Pancreas (tissue), 10 donors: ENCODE results near the gene GDF10. TPM values are rescaled to one million over a fixed set of nuclear protein-coding genes. Genes with fewer than 3 reads are reported as not detected.

ENCODE experiments used
- ATAC-seq, 4 donors: fragments of 200-7000 bp; cut with Tn5 transposase; one replicate each; pipeline versions ENCODE4 v1.8.0 to v1.9.1; 2020; ENCODE audit warnings: mild to moderate bottlenecking in 4 of 4, moderate library complexity in 4 of 4
- DNase-seq, 6 donors: peaks; one replicate each; pipeline ENCODE4 v3.0.0-alpha.2; 2020
- FAIRE-seq: peaks from 2 replicates; lab custom pipeline; 2012; peaks lifted over from hg19 to GRCh38; lab: Jason Lieb, UNC
- H3K27ac ChIP-seq, 4 donors: fragments of 200-600 bp; sonication (generic); 1 replicate in 3 of 4; 2 replicates in 1 of 4; pipeline versions ENCODE4 v1.5.0 to v1.8.0; 2020
- H3K27me3 ChIP-seq, 4 donors: fragments of 200-600 bp; one replicate each; pipeline ENCODE4 v1.8.0; 2021
- H3K36me3 ChIP-seq, 3 donors: fragments of 200-600 bp; sonication (generic) in 1 of 3; one replicate each; pipeline versions ENCODE4 v1.5.0 to v1.8.0; 2020 to 2021
- H3K4me1 ChIP-seq, 3 donors: fragments of 200-600 bp; one replicate each; pipeline ENCODE4 v1.8.0; 2021
- H3K4me3 ChIP-seq, 4 donors: fragments of 200-600 bp; sonication (generic) in 2 of 4; one replicate each; pipeline versions ENCODE4 v1.5.0 to v1.8.0; 2020 to 2021
- H3K9me3 ChIP-seq, 4 donors: fragments of 200-600 bp; one replicate each; pipeline ENCODE4 v1.8.0; 2021
- WGBS, 2 donors: extraction: QIAGEN DNeasy Blood & Tissue Kit; methylation state at CpG; one replicate each; pipeline ENCODE4 v1.1.7; 2013; 5-methylcytosine and 5-hydroxymethylcytosine counted together
- intact Hi-C, 3 donors: fragments of 100-400 bp; cut with DNase I; formaldehyde crosslinking; loops; one replicate each; pipeline versions ENCODE4 v1.11.1 to v1.14.2; 2022
- polyA plus RNA-seq, 2 donors: library from polyadenylated mRNA; stranded (reverse); fragments of 200-250 nt; gene quantifications; one replicate each; pipeline ENCODE4 v1.2.3, GENCODE V29; 2013
- total RNA-seq, 6 donors: library from RNA; stranded (reverse); fragmentation: NEBNext Ultra II Directional in 4 of 6; extraction: Animal tissue kit (Norgen Biotek cat#: 25700) in 4 of 6; gene quantifications; one replicate each; pipeline versions ENCODE4 v1.2.1 to v1.2.4, GENCODE V29; 2021 to 2023
- TF ChIP-seq, protein P1 (sequence below), 4 donors: fragments of 200-600 bp; sonication (generic) in 3 of 4; IDR thresholded peaks; one replicate each; pipeline versions ENCODE4 v1.5.0 to v1.8.0; 2021; ENCODE audit warnings: antibody characterized with exemption in 4 of 4
- donor health status: healthy with polysubstance abuse.
- donor health status: DM: no; HTN: no; CAD: no; lungs with moderate emphysema.
- donor health status: DM: no; HTN: no; CAD: no.
- donor health status: control.
- donor health status: control.
- donor health status: Bipolar disorder and iron deficiency.
- donor health status: DM: yes; HTN: yes; CAD: no.
- donor health status: DM: no; HTN: no; CAD: no.
- donor health status: DM: no; HTN: no; CAD: no.
- donor health status: DM: yes; HTN: yes; CAD: no.

GDF10 gene
- total and polyA plus RNA-seq, 8 donors = 2.0 to 13.7 (median 8.8) TPM

- DNase-seq (no peak), FAIRE-seq (no peak), ATAC-seq (no peak)
- Histone ChIP-seq H3K4me1 (no peaks in the 10 kb centered on the region), H3K4me3 (no peak overlapping the region), H3K36me3 (no peaks in the 10 kb centered on the region), H3K9me3 (no peaks in the 10 kb centered on the region), H3K27me3 (no peaks in the 10 kb centered on the region), H3K27ac (no peak overlapping the region)
- TF ChIP-seq, protein P1, sequence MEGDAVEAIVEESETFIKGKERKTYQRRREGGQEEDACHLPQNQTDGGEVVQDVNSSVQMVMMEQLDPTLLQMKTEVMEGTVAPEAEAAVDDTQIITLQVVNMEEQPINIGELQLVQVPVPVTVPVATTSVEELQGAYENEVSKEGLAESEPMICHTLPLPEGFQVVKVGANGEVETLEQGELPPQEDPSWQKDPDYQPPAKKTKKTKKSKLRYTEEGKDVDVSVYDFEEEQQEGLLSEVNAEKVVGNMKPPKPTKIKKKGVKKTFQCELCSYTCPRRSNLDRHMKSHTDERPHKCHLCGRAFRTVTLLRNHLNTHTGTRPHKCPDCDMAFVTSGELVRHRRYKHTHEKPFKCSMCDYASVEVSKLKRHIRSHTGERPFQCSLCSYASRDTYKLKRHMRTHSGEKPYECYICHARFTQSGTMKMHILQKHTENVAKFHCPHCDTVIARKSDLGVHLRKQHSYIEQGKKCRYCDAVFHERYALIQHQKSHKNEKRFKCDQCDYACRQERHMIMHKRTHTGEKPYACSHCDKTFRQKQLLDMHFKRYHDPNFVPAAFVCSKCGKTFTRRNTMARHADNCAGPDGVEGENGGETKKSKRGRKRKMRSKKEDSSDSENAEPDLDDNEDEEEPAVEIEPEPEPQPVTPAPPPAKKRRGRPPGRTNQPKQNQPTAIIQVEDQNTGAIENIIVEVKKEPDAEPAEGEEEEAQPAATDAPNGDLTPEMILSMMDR (IDR thresholded peaks at IDR 0.05) = no peak
- WGBS, 2 donors = 63 to 68% methylated on average over 5 to 7 of the region's 7 CpGs
- intact Hi-C loops = no loop called here
These were observed 22.4 kb upstream of the GDF10 start for GRCh38 chr10:47277352-47278151.

- ATAC-seq (no peak), DNase-seq (peak in 1 of 6 donors; percentile 58), FAIRE-seq (no peak)
- TF ChIP-seq, protein P1 (IDR thresholded peaks at IDR 0.05) = no peak
- WGBS, 2 donors = 90 to 93% methylated on average over 15 of the region's 15 CpGs
- no peaks in the 10 kb centered on the region for H3K4me1 ChIP-seq
- no peak overlapping the region for H3K27ac ChIP-seq
- H3K9me3 ChIP-seq = no peaks in the 10 kb centered on the region
- H3K36me3 ChIP-seq = no peaks in the 10 kb centered on the region
- intact Hi-C loops = no loop called here
- no peaks in the 10 kb centered on the region for H3K27me3 ChIP-seq
- no peak overlapping the region for H3K4me3 ChIP-seq
These were observed 21.9 kb upstream of the GDF10 start for GRCh38 chr10:47278152-47278473.

DNA sequence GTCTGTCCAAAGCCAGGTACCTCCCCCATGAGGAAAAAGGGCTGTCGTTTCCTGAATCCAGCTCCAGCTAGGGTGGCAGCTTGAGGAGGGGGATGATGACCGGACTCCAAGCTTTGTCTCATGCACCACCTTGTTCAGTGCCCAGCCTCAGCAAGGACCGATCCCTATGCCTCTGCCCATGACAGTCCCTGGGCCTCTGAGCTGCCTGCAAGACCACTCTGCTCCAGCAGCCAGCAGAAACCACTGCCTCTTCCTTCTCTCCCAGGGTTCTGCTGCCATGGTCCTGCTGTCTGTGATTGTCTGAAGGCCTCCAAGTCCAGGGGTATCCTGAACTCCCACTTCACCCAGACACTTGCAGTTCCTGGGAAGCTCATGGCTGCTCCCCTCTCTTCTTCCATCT is 21.3 kb upstream of the GDF10 start:
- ATAC-seq (no peak), DNase-seq (no peak), FAIRE-seq (no peak)
- Histone ChIP-seq H3K9me3 (no peaks in the 10 kb centered on the region), H3K4me1 (no peaks in the 10 kb centered on the region), H3K27me3 (no peaks in the 10 kb centered on the region), H3K27ac (no peak overlapping the region), H3K4me3 (no peak overlapping the region), H3K36me3 (no peaks in the 10 kb centered on the region)
- WGBS, 2 donors = 88% methylated on average over 3 of the region's 3 CpGs
- intact Hi-C loops = no loop called here
- TF ChIP-seq, protein P1 (IDR thresholded peaks at IDR 0.05) = no peak

DNA sequence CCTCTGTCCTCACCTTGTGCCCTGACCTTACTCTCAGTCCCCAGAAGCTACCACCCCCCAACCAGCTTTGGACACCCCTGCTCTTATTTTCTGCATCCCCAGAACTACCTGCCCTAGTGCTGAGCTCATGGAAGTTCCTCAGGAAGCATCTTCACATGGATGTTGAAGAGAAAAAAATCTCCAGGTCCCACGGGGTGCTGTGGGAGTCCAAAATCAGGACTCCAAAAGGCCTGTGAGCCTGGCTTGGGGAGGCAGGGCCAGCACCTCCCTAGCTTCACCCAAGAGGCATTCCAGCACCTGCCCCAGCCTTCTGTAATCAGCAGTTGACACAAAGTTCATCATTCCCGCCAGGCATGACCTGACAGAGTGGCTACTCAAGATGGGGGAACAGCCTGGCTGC is 20.7 kb upstream of the GDF10 start:
- DNase-seq = no peak
- no peaks in the 10 kb centered on the region for H3K36me3 ChIP-seq
- no peaks in the 10 kb centered on the region for H3K4me1 ChIP-seq
- no peak for FAIRE-seq
- no peak for ATAC-seq
- intact Hi-C loops = no loop called here
- 78 to 98% methylated on average over 2 of the region's 2 CpGs for WGBS, 2 donors
- TF ChIP-seq, protein P1 (IDR thresholded peaks at IDR 0.05) = no peak
- H3K27me3 ChIP-seq = no peaks in the 10 kb centered on the region
- no peak overlapping the region for H3K27ac ChIP-seq
- H3K4me3 ChIP-seq = no peak overlapping the region
- no peaks in the 10 kb centered on the region for H3K9me3 ChIP-seq

DNA sequence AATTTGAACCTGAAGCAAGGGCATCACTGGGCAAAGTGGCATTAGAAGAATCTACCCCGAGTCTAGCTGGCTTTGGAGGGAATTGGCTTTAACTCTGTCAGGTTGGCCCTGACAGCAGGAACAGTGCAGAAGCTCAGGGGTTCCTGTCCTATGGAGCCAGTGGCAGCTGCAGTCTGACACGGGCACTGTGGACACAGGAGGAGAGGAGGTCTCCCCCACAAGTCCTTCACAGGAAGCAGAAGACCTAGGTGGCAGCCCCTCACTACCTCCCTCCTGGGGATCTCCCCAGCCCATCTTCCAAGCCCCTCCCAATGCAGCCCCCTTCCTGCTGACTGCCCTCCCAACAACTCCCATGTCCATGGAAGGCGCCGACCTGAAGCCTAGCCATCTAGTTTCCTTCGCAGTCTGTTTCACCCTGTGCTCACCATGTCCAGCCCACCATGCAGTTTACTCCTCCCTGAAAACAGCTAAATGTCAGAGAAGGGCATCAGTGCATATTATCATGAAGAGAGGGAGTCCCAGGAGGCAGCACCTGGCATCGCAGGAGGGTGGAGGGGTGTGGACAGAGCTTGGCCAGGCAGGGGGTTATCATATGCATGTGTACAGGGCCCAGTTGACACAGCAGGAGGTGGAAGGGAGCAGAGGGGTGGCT is 17.9 kb upstream of the GDF10 start:
- TF ChIP-seq, protein P1 (IDR thresholded peaks at IDR 0.05) = no peak
- ATAC-seq = no peak

More for the DNA sequence above, 17.9 kb upstream of the GDF10 start:
- Histone ChIP-seq H3K36me3 (no peaks in the 10 kb centered on the region), H3K4me3 (no peak overlapping the region), H3K27me3 (no peaks in the 10 kb centered on the region), H3K27ac (no peak overlapping the region), H3K9me3 (no peaks in the 10 kb centered on the region), H3K4me1 (peaks cover 0 to 10% (median 4%) of the 10 kb centered on the region in 3 donors)
- intact Hi-C loops = no loop called here
- WGBS, 2 donors = 77 to 88% methylated on average over 6 of the region's 6 CpGs
- no peak for FAIRE-seq
- DNase-seq = no peak
